Lower leg skin (tissue), 4 donors: Measurements from ENCODE around the gene TNKS1BP1. TPM values are rescaled to one million over a fixed set of nuclear protein-coding genes. Genes with fewer than 3 reads are reported as not detected.
"Not testable (repeated sequence)": the region's sequence is repeated elsewhere in the genome, so short reads cannot be mapped to it uniquely, and the experiment has no call there.

ENCODE experiments used
- DNase-seq, 2 donors: peaks; one replicate each; pipeline ENCODE4 v3.0.0-alpha.2; 2019; ENCODE audit warnings: low spot score in 2 of 2
- H3K4me3 ChIP-seq: fragments of 200-600 bp; sonication (generic); 2 replicates; pipeline ENCODE4 v1.5.1; 2017; ENCODE audit warnings: mild to moderate bottlenecking, low read depth; ENCODE audit not compliant: poor library complexity, severe bottlenecking
- CTCF ChIP-seq, 3 donors: fragments of 450-650 bp; IDR thresholded peaks; one replicate each; pipeline ENCODE4 v1.5.1; 2016; ENCODE audit warnings: antibody characterized with exemption in 3 of 3, mild to moderate bottlenecking in 3 of 3, moderate library complexity in 2 of 3
- POLR2A ChIP-seq, 2 donors: fragments of 450-650 bp; IDR thresholded peaks; one replicate each; pipeline ENCODE4 v1.6.1; 2016 to 2017; ENCODE audit warnings: antibody characterized with exemption in 2 of 2, mild to moderate bottlenecking in 1 of 2, moderate library complexity in 1 of 2
- WGBS, 2 donors: methylation state at CpG; one replicate each; pipeline ENCODE4 v1.1.5; 2018; 5-methylcytosine and 5-hydroxymethylcytosine counted together
- intact Hi-C: fragments of 100-400 bp; cut with DNase I; formaldehyde crosslinking; loops from one replicate; pipeline ENCODE4 v1.15.0; 2023; ENCODE audit warnings: low total_unique reads
- total RNA-seq, 4 donors: library from RNA; depleted of rRNA; stranded (reverse); fragments of >200 nt; gene quantifications; one replicate each; pipeline ENCODE4 v1.1.0, GENCODE V29; 2016

The TNKS1BP1 gene
- total RNA-seq, 4 donors from 2014 or later = 219 to 273 (median 230) TPM

DNA sequence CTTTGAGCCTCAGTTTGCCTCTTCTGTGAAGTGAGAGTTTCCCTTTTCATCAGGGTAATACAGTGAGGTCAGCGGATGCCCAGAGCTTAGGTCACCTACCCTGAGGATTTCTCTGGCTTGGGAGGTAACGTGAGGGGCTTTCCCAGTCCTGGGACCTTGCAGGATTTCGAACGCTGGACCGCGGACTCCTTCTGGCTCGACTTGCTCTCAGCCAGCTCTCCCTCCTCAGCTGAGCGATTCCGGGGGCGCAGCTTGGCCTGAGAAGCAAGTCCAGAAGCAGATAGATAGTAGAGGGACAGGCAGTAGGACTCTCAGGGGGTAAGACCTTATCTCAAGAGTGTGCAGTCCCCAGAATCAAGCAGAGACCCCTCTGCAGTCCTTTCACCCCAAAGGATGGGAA is 24.0 kb downstream of the TNKS1BP1 start:
- no peak overlapping the region for H3K4me3 ChIP-seq
- intact Hi-C loops = no loop called here
- WGBS, 2 donors = 97 to 100% methylated on average over 7 to 10 of the region's 10 CpGs
- DNase-seq = peak in 1 of 2 donors; percentile 82
- TF ChIP-seq CTCF (IDR thresholded peaks at IDR 0.05) (no peak), POLR2A (IDR thresholded peaks at IDR 0.05) (no peak)

DNA sequence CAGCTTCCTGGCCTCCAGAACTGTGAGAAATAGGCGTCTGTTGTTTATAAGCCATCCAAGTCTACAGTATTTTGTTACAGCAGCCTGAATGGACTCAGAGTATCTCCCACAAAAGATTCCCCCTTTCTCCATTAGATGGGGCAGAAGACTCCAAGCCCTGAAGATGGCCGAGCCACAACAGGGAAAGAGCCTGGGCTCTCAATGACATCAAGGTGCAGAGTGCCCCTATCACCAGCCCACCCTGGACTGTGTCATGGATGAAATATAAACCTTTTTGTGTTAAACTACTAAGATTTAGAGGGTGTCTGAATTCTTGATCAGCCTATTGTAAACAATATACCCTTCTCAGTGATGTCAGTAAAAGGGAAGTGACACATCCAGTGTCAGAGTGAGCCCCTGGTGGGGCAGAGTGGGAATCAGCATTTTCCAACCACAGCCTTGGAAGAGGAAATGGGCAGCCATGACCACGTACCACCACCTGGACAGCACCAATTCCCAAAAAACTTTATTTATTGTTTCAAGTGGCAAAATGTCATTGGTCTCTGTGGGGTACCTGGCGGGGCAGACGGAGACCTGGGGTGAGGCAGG is 25.5 kb downstream of the TNKS1BP1 start:
- no peak for DNase-seq
- WGBS, 2 donors = 91 to 100% methylated on average over 5 of the region's 5 CpGs
- H3K4me3 ChIP-seq = no peak overlapping the region
- no peak for TF ChIP-seq POLR2A (IDR thresholded peaks at IDR 0.05)
- TF ChIP-seq CTCF (IDR thresholded peaks at IDR 0.05) = no peak
- intact Hi-C loops = no loop called here

GRCh38 chr11:57297221-57297620 is 27.5 kb downstream of the TNKS1BP1 start:
- intact Hi-C loops = no loop called here
- TF ChIP-seq POLR2A (IDR thresholded peaks at IDR 0.05) (no peak), CTCF (IDR thresholded peaks at IDR 0.05) (no peak)
- 76 to 82% methylated on average over 2 of the region's 2 CpGs for WGBS, 2 donors
- DNase-seq = no peak
- H3K4me3 ChIP-seq = no peak overlapping the region

- DNase-seq, H3K4me3 ChIP-seq, intact Hi-C loops: not testable (repeated sequence)
- 65 to 83% methylated on average over 3 of the region's 3 CpGs for WGBS, 2 donors
These were observed 28.5 kb downstream of the TNKS1BP1 start for GRCh38 chr11:57296205-57296604.

DNA sequence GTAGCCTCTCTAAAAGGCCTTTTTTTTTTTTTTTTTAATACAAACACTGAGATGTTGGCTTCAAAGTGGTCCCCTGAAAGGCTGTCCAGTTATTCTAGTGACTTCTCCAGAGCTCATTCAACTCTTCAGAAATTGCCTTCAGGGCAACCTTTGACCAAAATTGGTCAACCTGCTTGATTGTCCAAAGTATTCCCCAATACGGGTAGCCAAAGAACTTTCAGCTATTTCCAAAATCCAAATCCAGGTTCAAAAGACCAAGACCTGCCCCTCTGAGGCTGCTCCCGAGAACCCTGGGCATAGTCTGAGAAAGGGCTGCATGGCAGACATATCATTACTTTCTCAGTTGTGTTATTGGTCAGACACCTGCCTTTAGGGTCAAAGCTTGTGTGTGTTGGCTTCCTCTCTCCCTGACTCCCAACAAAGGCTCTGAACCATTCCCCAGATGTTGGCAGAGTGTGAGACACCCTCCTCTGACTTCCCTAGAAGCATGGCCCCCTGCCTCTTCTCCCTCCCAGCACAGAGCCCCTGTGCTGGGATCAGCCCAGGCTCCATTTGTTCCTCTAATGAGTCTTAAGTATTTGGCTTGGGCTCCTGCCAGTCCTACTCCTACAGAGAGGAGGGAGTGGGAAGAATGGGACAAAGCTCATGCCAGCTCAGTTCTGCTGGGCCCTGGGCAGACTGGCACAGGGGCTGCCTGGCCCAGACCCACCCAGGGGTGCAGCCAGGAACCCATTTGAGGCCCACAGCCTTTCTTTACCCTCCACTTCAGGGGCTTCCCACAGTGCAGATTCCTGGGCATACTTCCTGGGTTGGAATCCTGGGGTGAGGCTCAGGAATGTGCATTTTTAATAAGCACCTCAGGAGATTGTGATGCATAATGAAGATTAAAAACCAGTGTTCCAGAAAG is 30.3 kb downstream of the TNKS1BP1 start:
- 73 to 75% methylated on average over 2 of the region's 2 CpGs for WGBS, 2 donors
- no peak overlapping the region for H3K4me3 ChIP-seq
- TF ChIP-seq POLR2A (IDR thresholded peaks at IDR 0.05) (no peak), CTCF (IDR thresholded peaks at IDR 0.05) (no peak)
- intact Hi-C loops = no loop called here
- DNase-seq = no peak

DNA sequence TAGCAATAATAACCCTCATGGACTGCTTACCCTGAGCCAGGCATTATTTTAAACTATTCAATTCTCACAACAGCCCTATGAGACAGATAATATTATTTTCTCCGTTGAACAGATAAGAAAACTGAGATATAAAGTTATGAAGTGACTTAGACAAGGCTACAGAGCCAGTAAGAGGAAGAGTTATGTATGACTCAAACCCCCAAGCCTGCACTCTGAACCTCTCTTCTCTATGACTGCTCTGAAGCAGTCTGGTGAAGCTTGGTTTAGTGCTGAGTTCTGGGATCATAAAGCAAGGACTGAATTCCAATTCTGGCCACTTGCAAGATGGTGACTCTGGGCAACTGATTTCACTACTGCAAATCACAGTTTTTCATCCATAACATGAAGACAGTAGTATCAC is 34.5 kb downstream of the TNKS1BP1 start:
- H3K4me3 ChIP-seq = no peak overlapping the region
- 71 to 83% methylated on average over 1 of the region's 1 CpG for WGBS, 2 donors
- DNase-seq = no peak
- intact Hi-C loops = no loop called here
- TF ChIP-seq POLR2A (IDR thresholded peaks at IDR 0.05) (no peak), CTCF (IDR thresholded peaks at IDR 0.05) (no peak)
